Measurements from ENCODE around the gene PDP2. TPM values are rescaled to one million over a fixed set of nuclear protein-coding genes. Genes with fewer than 3 reads are reported as not detected.

Gene PDP2
- total RNA-seq, 1 experiment from 2014 or later = 28.4 TPM

- TF ChIP-seq MLX (CRISPR knock-in tag; IDR thresholded peaks at IDR 0.05) (no peak), OVOL2 (CRISPR knock-in tag; IDR thresholded peaks at IDR 0.05; ENCODE audit: borderline replicate concordance) (no peak), TP53 (CRISPR knock-in tag; IDR thresholded peaks at IDR 0.05) (no peak), GRHL2 (CRISPR knock-in tag; IDR thresholded peaks at IDR 0.05; ENCODE audit: insufficient replicate concordance, severe bottlenecking) (no peak)
These were observed 47.5 kb upstream of the PDP2 start (continued) for GRCh38 chr16:66832661-66833305.

DNA sequence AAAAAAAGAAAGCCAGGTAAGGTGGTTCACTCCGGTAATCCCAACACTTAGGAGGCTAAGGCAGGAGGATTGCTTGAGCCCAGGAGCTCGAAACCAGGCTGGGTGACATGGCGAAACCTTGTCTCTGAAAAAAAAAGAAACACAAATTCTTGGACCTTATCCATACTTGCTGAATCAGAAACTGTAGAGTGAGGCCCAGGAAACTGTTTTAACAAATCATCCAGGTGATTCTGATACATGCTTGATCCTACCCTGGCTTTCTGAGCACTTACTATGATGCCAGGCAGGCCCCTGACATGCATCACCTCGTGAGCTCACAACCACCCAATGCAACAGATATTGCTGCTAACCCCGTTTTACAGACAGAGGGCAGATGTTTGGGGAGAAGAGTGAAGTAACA, 45.6 kb upstream of the PDP2 start:
- CTCF ChIA-PET = interaction anchor here (0.6 to 2.7 kb wide), 6 partner anchors 11 to 91 kb away, joined by 3 to 21 read pairs (median 4); no protein-coding TSS in a partner anchor
- POLR2A ChIA-PET = no interaction called here
- Mint-ChIP-seq H3K27me3 (ENCODE audit: low read depth) (peaks cover 42% of the 10 kb centered on the region), H3K9me3 (no peaks in the 10 kb centered on the region), H3K4me1 (peaks cover 7% of the 10 kb centered on the region), H3K27ac (no peak overlapping the region), H3K36me3 (no peaks in the 10 kb centered on the region), H3K4me3 (no peak overlapping the region)
- no peak for ATAC-seq
- TF ChIP-seq FOXK1 (CRISPR knock-in tag; IDR thresholded peaks at IDR 0.05) (no peak), SOX15 (CRISPR knock-in tag; IDR thresholded peaks at IDR 0.05) (no peak), CBFB (CRISPR knock-in tag; IDR thresholded peaks at IDR 0.05; ENCODE audit: low read depth) (no peak)
- TF ChIP-seq, protein P1, sequence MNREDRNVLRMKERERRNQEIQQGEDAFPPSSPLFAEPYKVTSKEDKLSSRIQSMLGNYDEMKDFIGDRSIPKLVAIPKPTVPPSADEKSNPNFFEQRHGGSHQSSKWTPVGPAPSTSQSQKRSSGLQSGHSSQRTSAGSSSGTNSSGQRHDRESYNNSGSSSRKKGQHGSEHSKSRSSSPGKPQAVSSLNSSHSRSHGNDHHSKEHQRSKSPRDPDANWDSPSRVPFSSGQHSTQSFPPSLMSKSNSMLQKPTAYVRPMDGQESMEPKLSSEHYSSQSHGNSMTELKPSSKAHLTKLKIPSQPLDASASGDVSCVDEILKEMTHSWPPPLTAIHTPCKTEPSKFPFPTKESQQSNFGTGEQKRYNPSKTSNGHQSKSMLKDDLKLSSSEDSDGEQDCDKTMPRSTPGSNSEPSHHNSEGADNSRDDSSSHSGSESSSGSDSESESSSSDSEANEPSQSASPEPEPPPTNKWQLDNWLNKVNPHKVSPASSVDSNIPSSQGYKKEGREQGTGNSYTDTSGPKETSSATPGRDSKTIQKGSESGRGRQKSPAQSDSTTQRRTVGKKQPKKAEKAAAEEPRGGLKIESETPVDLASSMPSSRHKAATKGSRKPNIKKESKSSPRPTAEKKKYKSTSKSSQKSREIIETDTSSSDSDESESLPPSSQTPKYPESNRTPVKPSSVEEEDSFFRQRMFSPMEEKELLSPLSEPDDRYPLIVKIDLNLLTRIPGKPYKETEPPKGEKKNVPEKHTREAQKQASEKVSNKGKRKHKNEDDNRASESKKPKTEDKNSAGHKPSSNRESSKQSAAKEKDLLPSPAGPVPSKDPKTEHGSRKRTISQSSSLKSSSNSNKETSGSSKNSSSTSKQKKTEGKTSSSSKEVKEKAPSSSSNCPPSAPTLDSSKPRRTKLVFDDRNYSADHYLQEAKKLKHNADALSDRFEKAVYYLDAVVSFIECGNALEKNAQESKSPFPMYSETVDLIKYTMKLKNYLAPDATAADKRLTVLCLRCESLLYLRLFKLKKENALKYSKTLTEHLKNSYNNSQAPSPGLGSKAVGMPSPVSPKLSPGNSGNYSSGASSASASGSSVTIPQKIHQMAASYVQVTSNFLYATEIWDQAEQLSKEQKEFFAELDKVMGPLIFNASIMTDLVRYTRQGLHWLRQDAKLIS (CRISPR knock-in tag; IDR thresholded peaks at IDR 0.05; ENCODE audit: borderline replicate concordance) = no peak
- no peak for DNase-seq (ENCODE audit: low spot score)

DNA sequence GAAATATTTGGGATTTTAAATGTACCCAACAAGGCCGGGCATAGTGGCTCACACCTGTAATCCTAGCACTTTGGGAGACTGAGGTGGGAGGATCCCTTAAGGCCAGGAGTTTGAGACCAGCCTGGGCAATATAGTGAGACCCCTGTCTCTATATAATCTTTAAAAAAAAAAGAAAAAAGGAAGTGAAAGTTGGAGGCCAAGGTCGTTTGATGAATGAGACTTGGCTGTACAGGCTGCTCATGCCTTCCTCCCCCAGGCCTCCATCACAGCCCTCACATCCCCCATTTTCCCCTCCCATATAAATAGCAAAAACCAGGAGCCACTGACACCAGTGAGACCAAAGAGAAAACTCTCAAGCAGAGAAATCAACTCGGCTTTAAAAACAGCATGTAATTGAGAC, 39.4 kb upstream of the PDP2 start:
- H3K4me1 Mint-ChIP-seq = peaks cover 10% of the 10 kb centered on the region
- no peak for DNase-seq (ENCODE audit: low spot score)
- no peak overlapping the region for H3K27ac Mint-ChIP-seq
- H3K4me3 Mint-ChIP-seq = no peak overlapping the region
- peaks cover 82% of the 10 kb centered on the region for H3K27me3 Mint-ChIP-seq (ENCODE audit: low read depth)
- no peak for ATAC-seq
- CTCF ChIA-PET = interaction anchor here (1.3 to 6.5 kb wide), 2 partner anchors 10 to 32 kb away, joined by 3 to 76 read pairs; partner anchors contain the start of gene NAE1
- POLR2A ChIA-PET = no interaction called here
- H3K36me3 Mint-ChIP-seq = no peaks in the 10 kb centered on the region
- no peaks in the 10 kb centered on the region for H3K9me3 Mint-ChIP-seq
- TF ChIP-seq TEAD1 (CRISPR knock-in tag; IDR thresholded peaks at IDR 0.05) (no peak), KAT7 (CRISPR knock-in tag; IDR thresholded peaks at IDR 0.05; ENCODE audit: borderline replicate concordance) (no peak), TCF7 (CRISPR knock-in tag; IDR thresholded peaks at IDR 0.05; ENCODE audit: low read depth) (no peak), NFATC4 (CRISPR knock-in tag; IDR thresholded peaks at IDR 0.05) (no peak), ARID4B (CRISPR knock-in tag; IDR thresholded peaks at IDR 0.05; ENCODE audit: borderline replicate concordance) (no peak), ATF2 (CRISPR knock-in tag; IDR thresholded peaks at IDR 0.05; ENCODE audit: borderline replicate concordance, low read depth) (no peak)
- TF ChIP-seq, protein P2, sequence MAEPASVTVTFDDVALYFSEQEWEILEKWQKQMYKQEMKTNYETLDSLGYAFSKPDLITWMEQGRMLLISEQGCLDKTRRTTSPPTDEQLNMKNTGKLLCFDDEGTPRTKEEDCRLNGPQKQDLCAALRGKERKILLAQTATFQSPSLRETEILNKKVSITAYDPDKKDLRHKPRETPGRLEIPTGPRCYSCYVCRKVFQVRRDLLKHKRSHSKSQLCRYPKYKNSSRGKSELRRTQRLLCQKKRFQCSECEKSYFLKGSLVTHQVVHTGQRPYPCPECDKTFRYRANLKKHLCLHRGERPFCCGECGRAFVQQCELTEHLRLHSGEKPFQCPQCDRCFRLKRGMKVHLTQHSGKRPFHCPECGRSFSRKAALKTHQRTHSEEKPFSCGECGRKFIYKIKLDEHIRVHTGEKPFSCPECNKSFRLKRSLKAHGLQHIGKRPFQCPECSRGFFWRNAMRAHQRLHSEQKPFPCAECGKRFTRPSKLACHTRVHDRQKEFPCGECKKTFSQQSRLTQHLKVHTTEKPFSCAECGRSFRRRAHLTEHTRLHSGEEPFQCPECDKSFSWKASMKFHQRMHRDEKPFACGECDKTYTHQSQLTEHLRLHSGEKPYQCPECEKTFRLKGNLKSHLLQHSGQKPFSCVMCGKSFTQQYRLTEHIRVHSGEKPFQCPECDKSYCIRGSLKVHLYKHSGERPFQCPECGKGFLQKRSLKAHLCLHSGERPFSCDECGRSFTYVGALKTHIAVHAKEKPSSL (CRISPR knock-in tag; conservative IDR thresholded peaks at IDR 0.05) = no peak

Data from WTC11 (cell line).